ENCODE measurements around the gene ATPAF1. TPM values are rescaled to one million over a fixed set of nuclear protein-coding genes. Genes with fewer than 3 reads are reported as not detected.

The ATPAF1 gene
- total and polyA plus RNA-seq, 2 donors (not counting 1 experiment from before 2014, with no cell fraction given) = 65.6 to 72.1 TPM

DNA sequence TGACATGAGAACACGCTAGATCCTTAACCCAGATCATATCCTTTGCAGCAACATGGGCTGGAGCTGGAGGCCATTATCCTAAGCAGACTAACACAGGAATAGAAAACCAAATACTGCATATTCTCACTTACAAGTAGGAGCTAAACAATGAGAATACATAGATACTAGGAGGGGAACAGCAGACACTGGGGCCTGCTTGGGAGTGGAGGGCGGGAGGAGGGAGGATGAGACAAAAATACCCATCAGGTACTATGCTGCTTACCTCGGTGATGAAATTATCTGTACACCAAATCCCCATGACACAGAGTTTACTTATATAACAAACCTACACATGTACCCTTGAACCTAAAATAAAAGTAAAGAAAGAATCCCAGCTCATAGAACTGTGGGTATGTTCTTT, 50.3 kb downstream of the ATPAF1 start:
- Histone ChIP-seq H3K4me3 (replicated peaks in 1 of 4; ENCODE audit: control extremely low read depth in 1 of 4, insufficient read depth in 1 of 4, low read depth in 3 of 4, low read length in 4 of 4) (no peak overlapping the region), H2AFZ (ENCODE audit: low read length) (no peak overlapping the region)

DNA sequence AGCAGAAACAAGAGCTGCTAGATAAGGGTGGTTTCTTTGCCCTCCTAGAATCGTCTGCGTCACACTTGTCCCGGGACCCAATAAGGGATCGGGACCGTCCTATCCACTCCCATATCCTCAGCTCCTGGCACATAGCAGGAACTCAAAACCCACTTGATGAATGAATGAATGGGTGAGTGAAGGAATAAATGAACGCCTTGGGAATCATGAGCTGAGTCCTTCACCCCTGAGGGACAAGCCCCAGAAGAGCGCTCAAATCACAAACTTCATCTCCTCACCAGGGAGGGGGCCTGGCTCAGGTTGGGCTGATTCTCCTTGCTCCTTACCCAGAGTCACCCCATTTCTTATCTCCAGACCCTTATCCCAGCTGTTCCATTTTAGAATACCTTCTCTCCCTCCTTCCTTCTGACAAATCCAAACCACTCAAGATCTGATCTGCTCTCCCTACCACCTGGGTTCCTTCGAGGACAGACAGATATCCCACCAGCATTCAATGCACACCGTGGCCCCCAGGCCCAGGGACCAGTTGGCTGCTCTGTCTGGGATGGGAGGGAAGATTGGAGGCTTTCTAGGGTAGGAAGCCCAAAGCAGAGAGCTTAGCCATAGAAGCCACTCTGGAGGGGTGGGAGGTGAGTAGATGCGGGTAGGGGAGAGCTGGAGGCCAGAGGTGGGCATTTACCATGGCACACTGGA, 50.9 kb downstream of the ATPAF1 start:
- Histone ChIP-seq H3K79me2 (ENCODE audit: control insufficient read depth, insufficient read depth, low read length) (no peaks in the 10 kb centered on the region), H4K20me1 (ENCODE audit: control insufficient read depth, extremely low read depth, insufficient read depth, low read length) (no peaks in the 10 kb centered on the region), H3K27me3 (ENCODE audit: control insufficient read depth, insufficient read depth, low read length) (no peaks in the 10 kb centered on the region), H2AFZ (ENCODE audit: low read length) (peak overlapping the region; percentile 62), H3K4me1 (ENCODE audit: control insufficient read depth, extremely low read depth, insufficient read depth, low read length) (peaks cover 10% of the 10 kb centered on the region), H3K9ac (ENCODE audit: insufficient read depth, low read length) (peak overlapping the region; percentile 71), H3K4me3 (replicated peaks in 1 of 4; ENCODE audit: control extremely low read depth in 1 of 4, insufficient read depth in 1 of 4, low read depth in 3 of 4, low read length in 4 of 4) (peak overlapping the region; percentile 39 to 78 (median 55)), H3K9me3 (ENCODE audit: control insufficient read depth, insufficient read depth, low read depth, low read length) (no peaks in the 10 kb centered on the region), H3K36me3 (ENCODE audit: control insufficient read depth, insufficient read depth, low read length) (peaks cover 4% of the 10 kb centered on the region), H3K4me2 (ENCODE audit: extremely low read depth, insufficient read depth, low read length) (peak overlapping the region; percentile 55), H3K27ac (ENCODE audit: insufficient read depth, low read length) (peak overlapping the region; percentile 70)
- no peak for TF ChIP-seq EZH2 (IDR thresholded peaks at IDR 0.05; ENCODE audit: low read length, missing control alignments)
- TF ChIP-seq, protein P1, sequence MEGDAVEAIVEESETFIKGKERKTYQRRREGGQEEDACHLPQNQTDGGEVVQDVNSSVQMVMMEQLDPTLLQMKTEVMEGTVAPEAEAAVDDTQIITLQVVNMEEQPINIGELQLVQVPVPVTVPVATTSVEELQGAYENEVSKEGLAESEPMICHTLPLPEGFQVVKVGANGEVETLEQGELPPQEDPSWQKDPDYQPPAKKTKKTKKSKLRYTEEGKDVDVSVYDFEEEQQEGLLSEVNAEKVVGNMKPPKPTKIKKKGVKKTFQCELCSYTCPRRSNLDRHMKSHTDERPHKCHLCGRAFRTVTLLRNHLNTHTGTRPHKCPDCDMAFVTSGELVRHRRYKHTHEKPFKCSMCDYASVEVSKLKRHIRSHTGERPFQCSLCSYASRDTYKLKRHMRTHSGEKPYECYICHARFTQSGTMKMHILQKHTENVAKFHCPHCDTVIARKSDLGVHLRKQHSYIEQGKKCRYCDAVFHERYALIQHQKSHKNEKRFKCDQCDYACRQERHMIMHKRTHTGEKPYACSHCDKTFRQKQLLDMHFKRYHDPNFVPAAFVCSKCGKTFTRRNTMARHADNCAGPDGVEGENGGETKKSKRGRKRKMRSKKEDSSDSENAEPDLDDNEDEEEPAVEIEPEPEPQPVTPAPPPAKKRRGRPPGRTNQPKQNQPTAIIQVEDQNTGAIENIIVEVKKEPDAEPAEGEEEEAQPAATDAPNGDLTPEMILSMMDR (conservative IDR thresholded peaks at IDR 0.05 in 1 of 2, IDR thresholded peaks at IDR 0.05 in 1 of 2; ENCODE audit: low read depth in 1 of 2, low read length in 2 of 2) = no peak
- DNase-seq (ENCODE audit: low read depth in 2 of 2) = no peak

More for the DNA sequence above, 50.3 kb downstream of the ATPAF1 start:
- Histone ChIP-seq H3K9ac (ENCODE audit: insufficient read depth, low read length) (no peak overlapping the region), H3K36me3 (ENCODE audit: control insufficient read depth, insufficient read depth, low read length) (peaks cover 2% of the 10 kb centered on the region), H4K20me1 (ENCODE audit: control insufficient read depth, extremely low read depth, insufficient read depth, low read length) (no peaks in the 10 kb centered on the region), H3K79me2 (ENCODE audit: control insufficient read depth, insufficient read depth, low read length) (no peaks in the 10 kb centered on the region), H3K4me2 (ENCODE audit: extremely low read depth, insufficient read depth, low read length) (no peak overlapping the region), H3K9me3 (ENCODE audit: control insufficient read depth, insufficient read depth, low read depth, low read length) (no peaks in the 10 kb centered on the region), H3K27me3 (ENCODE audit: control insufficient read depth, insufficient read depth, low read length) (no peaks in the 10 kb centered on the region), H3K4me1 (ENCODE audit: control insufficient read depth, extremely low read depth, insufficient read depth, low read length) (peaks cover 10% of the 10 kb centered on the region), H3K27ac (ENCODE audit: insufficient read depth, low read length) (no peak overlapping the region)
- TF ChIP-seq, protein P1 (conservative IDR thresholded peaks at IDR 0.05 in 1 of 2, IDR thresholded peaks at IDR 0.05 in 1 of 2; ENCODE audit: low read depth in 1 of 2, low read length in 2 of 2) = no peak
- TF ChIP-seq EZH2 (IDR thresholded peaks at IDR 0.05; ENCODE audit: low read length, missing control alignments) = no peak
- DNase-seq (ENCODE audit: low read depth in 2 of 2) = no peak

DNA sequence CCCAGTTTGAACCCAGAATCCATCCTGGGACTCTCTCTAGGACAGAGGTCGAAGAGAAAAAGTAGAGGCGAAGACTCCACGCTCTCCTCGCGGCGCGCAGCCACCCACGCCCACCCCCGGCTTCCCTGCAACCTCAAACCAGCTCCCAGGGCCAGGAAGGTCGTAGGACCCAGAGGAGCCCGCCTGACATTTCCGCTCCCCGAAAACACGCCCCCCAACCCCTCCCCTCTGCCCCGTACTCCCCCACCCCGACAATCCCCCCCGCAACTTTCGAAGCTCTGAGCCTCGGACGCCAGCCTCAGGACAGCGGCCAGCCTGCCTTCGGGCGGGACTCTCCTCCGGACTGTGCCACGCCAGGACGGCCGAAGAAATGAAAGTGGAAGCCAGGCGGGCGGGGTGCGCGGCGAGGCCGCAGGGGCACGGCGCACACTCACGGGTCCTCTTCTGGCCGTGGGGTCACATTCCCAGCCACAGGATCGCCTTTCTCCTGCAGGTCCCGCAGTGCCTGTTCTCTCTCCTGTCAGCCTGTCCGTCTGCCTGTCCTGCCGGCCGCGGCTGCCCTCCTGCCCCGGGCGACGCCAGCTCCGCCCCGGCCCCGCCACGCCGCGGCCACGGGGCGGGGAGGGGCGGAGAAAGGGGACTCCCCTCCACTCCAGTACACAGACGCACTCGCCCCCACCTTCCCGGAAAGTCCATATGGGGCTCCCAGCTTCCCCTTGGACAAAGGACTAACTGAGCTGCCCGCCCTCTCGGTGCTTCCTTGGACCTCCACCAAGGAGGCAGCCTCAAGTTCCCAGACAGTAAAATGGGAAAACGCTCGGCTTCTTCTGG, 51.7 kb downstream of the ATPAF1 start, which contains the start of gene MOB3C:
Gene MOB3C, minus strand, starts transcription at position 535 of the 831 bp plus-strand sequence. CDS start 3,490 bp downstream, outside the sequence.
- Histone ChIP-seq H3K27ac (ENCODE audit: insufficient read depth, low read length) (peak within 1 kb of the TSS; percentile 70), H3K36me3 (ENCODE audit: control insufficient read depth, insufficient read depth, low read length) (peaks cover 4% of the 10 kb centered on the region), H3K79me2 (ENCODE audit: control insufficient read depth, insufficient read depth, low read length) (no peaks in the 10 kb centered on the region), H3K9ac (ENCODE audit: insufficient read depth, low read length) (peak within 1 kb of the TSS; percentile 71), H4K20me1 (ENCODE audit: control insufficient read depth, extremely low read depth, insufficient read depth, low read length) (no peaks in the 10 kb centered on the region), H3K27me3 (ENCODE audit: control insufficient read depth, insufficient read depth, low read length) (no peaks in the 10 kb centered on the region), H3K4me3 (replicated peaks in 1 of 4; ENCODE audit: control extremely low read depth in 1 of 4, insufficient read depth in 1 of 4, low read depth in 3 of 4, low read length in 4 of 4) (peak within 1 kb of the TSS; percentile 39 to 78 (median 55)), H3K4me2 (ENCODE audit: extremely low read depth, insufficient read depth, low read length) (peak within 1 kb of the TSS; percentile 71), H3K9me3 (ENCODE audit: control insufficient read depth, insufficient read depth, low read depth, low read length) (no peaks in the 10 kb centered on the region), H2AFZ (ENCODE audit: low read length) (peak within 1 kb of the TSS; percentile 62), H3K4me1 (ENCODE audit: control insufficient read depth, extremely low read depth, insufficient read depth, low read length) (peaks cover 10% of the 10 kb centered on the region)
- DNase-seq (ENCODE audit: low read depth in 2 of 2) = peak; percentile 78 to 85
- TF ChIP-seq, protein P1 (conservative IDR thresholded peaks at IDR 0.05 in 1 of 2, IDR thresholded peaks at IDR 0.05 in 1 of 2; ENCODE audit: low read depth in 1 of 2, low read length in 2 of 2) = no peak
- TF ChIP-seq EZH2 (IDR thresholded peaks at IDR 0.05; ENCODE audit: low read length, missing control alignments) = no peak

Measured in fibroblast of lung (primary cell).